Mucosa of descending colon (tissue), 3 donors: ENCODE measurements around the gene FUOM. TPM values are rescaled to one million over a fixed set of nuclear protein-coding genes. Genes with fewer than 3 reads are reported as not detected.

Experiments used
- ATAC-seq: fragments of 200-7000 bp; cut with Tn5 transposase; one replicate; pipeline ENCODE4 v1.9.1; 2020; ENCODE audit warnings: mild to moderate bottlenecking, moderate library complexity
- DNase-seq, 3 donors: peaks; one replicate each; pipeline ENCODE4 v3.0.0-alpha.2; 2020
- H3K36me3 ChIP-seq: fragments of 200-600 bp; one replicate; pipeline ENCODE4 v1.8.0; 2021; ENCODE audit warnings: low read depth, mild to moderate bottlenecking
- H3K4me1 ChIP-seq: fragments of 200-600 bp; one replicate; pipeline ENCODE4 v1.8.0; 2021; ENCODE audit warnings: low read depth, mild to moderate bottlenecking
- H3K4me3 ChIP-seq: fragments of 200-600 bp; one replicate; pipeline ENCODE4 v1.8.0; 2021; ENCODE audit warnings: mild to moderate bottlenecking
- H3K9me3 ChIP-seq: fragments of 200-600 bp; one replicate; pipeline ENCODE4 v1.8.0; 2021; ENCODE audit warnings: mild to moderate bottlenecking
- CTCF ChIP-seq: fragments of 200-600 bp; IDR thresholded peaks from one replicate; pipeline ENCODE4 v1.8.0; 2022; ENCODE audit warnings: antibody characterized with exemption, mild to moderate bottlenecking
- intact Hi-C, 2 donors: fragments of 100-400 bp; cut with DNase I in 1 of 2; cut with micrococcal nuclease in 1 of 2; formaldehyde crosslinking; loops; one replicate each; pipeline versions ENCODE4 v1.11.0 to v1.11.1; 2022; cut with DNase I, micrococcal nuclease
- total RNA-seq, 3 donors: library from RNA; stranded (reverse); fragmentation: NEBNext Ultra II Directional in 2 of 3; extraction: Animal tissue kit (Norgen Biotek cat#: 25700) in 2 of 3; gene quantifications; one replicate each; pipeline versions ENCODE4 v1.2.1 to v1.2.4, GENCODE V29; 2021 to 2023
- donor health status: DM: no; HTN: no; CAD: no; lungs with moderate emphysema.
- donor health status: DM: no; HTN: no; CAD: no.
- donor health status: DM: no; HTN: yes; CAD: no.

FUOM gene
- total RNA-seq, 3 donors from 2014 or later: 13.5 to 22.2 (median 18.8) TPM

- no peak overlapping the region for H3K4me3 ChIP-seq
- no peak for TF ChIP-seq CTCF
- H3K9me3 ChIP-seq: no peaks in the 10 kb centered on the region
- H3K4me1 ChIP-seq: peaks cover 11% of the 10 kb centered on the region
- no peak for ATAC-seq
- no peak for DNase-seq
- no peaks in the 10 kb centered on the region for H3K36me3 ChIP-seq
- intact Hi-C loops: no loop called here
Observed at GRCh38 chr10:133312769-133313145, 45.1 kb downstream of the FUOM start.

DNA sequence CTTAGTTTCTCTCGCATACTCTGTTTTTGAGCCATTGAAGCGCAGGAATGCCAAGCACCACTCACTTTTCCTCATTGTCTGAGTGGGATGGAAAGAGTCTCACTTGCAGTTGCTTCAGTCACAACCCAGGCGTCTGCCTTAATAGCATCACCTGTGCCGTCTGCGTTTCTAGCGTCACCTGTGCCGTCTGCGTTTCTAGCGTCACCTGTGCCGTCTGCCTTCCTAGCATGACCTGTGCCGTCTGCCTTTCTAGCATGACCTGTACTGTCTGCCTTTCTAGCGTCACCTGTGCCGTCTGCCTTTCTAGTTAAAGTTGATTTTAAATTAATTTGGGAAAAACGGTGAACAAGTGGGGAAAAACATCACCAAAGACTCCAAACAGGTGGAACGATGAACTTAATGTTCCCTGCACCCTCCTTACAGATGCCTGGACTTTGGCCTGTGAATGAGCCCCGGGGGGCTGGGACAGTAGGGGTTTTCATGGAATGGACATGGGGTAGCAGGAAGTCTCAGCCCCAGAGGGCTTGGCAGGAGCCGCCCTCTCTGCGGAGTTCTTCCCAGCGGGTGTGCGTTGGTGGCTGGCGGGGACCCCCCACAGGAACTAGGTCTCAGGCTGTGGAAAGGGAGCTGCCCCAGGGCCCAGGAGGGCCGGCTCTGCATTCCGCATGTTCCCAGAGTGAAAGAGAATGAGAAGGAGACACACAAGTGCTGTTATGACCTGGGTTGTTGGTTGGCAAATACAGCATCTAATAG, 45.6 kb downstream of the FUOM start:
- no peak overlapping the region for H3K4me3 ChIP-seq
- no peaks in the 10 kb centered on the region for H3K9me3 ChIP-seq
- DNase-seq (peak in 1 of 3 donors; percentile 48), ATAC-seq (no peak)
- TF ChIP-seq CTCF: no peak
- intact Hi-C loops: no loop called here
- H3K4me1 ChIP-seq: peaks cover 16% of the 10 kb centered on the region
- no peaks in the 10 kb centered on the region for H3K36me3 ChIP-seq

DNA sequence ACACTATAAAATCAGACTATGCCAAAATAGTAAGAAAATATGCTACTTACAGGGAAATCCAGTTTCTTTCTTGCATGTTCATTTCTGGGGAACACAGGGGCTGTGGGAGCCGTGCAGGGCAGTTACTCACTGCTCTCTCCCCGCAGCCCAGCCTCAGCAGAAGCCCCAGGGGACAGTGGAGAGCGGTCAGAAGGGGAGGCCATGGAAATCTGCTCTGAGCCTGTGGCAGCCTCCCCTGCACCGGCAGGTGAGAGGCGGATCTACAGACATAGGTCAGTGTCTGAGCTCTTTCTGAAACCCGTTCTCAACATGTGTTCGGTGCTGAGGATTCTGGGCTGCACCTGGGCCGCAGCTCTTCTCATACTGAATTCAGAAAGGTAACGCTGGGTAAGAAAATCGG, 46.2 kb downstream of the FUOM start:
- Histone ChIP-seq H3K4me1 (peaks cover 21% of the 10 kb centered on the region), H3K9me3 (no peaks in the 10 kb centered on the region), H3K4me3 (no peak overlapping the region), H3K36me3 (no peaks in the 10 kb centered on the region)
- ATAC-seq (no peak), DNase-seq (no peak)
- TF ChIP-seq CTCF: no peak
- intact Hi-C loops: no loop called here

GRCh38 chr10:133310789-133311188, 47.0 kb downstream of the FUOM start:
- no peaks in the 10 kb centered on the region for H3K36me3 ChIP-seq
- ATAC-seq: no peak
- peaks cover 21% of the 10 kb centered on the region for H3K4me1 ChIP-seq
- H3K4me3 ChIP-seq: no peak overlapping the region
- no peaks in the 10 kb centered on the region for H3K9me3 ChIP-seq
- intact Hi-C loops: no loop called here
- TF ChIP-seq CTCF: no peak
- DNase-seq: no peak

DNA sequence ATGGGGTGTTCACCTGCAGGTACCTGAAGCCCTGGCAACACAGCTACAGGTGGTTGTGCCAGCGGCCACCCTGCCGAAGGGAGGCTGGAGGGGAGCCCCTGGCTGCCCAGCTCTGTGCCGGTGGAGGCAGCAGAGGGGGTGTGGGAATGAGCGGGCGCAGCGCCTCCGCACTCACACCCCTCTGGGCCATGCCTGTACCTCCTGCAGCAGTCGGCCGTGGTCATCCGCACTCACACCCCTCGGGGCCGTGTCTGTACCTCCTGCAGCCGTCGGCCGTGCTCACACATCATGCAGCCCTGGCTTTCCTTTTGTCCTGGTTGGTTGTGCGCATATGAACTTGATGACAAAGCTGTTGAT, 47.4 kb downstream of the FUOM start:
- no peaks in the 10 kb centered on the region for H3K36me3 ChIP-seq
- H3K4me1 ChIP-seq: peaks cover 21% of the 10 kb centered on the region
- intact Hi-C loops: no loop called here
- no peak for TF ChIP-seq CTCF
- no peak for ATAC-seq
- DNase-seq: peak in 1 of 3 donors; percentile 61
- H3K9me3 ChIP-seq: no peaks in the 10 kb centered on the region
- H3K4me3 ChIP-seq: no peak overlapping the region
